Mesendoderm (in vitro differentiated cells): Measurements from ENCODE around the gene TTYH2.
"Not testable (repeated sequence)": the region's sequence is repeated elsewhere in the genome, so short reads cannot be mapped to it uniquely, and the experiment has no call there.

Experiments
- DNase-seq: peaks from one replicate; pipeline ENCODE4 v3.0.0; 2013
- H2AK5ac ChIP-seq: 2 replicates; pipeline ENCODE4 v1.6.1; 2013; ENCODE audit warnings: low read length, inconsistent platforms
- H2BK120ac ChIP-seq: 2 replicates; pipeline ENCODE4 v1.6.1; 2013; ENCODE audit warnings: low read depth, mild to moderate bottlenecking, low read length, moderate library complexity, mixed read lengths
- H2BK15ac ChIP-seq: replicated peaks from 2 replicates; pipeline ENCODE4 v1.6.1; 2013; ENCODE audit warnings: low read depth, mild to moderate bottlenecking, moderate library complexity
- H2BK5ac ChIP-seq: 2 replicates; pipeline ENCODE4 v1.6.1; 2013; ENCODE audit warnings: low read length, inconsistent platforms
- H3K18ac ChIP-seq: 2 replicates; pipeline ENCODE4 v1.6.1; 2013; ENCODE audit warnings: mild to moderate bottlenecking, low read length, mixed read lengths
- H3K23ac ChIP-seq: one replicate; pipeline ENCODE4 v1.6.1; 2013; ENCODE audit warnings: low read length
- H3K27ac ChIP-seq: 2 replicates; pipeline ENCODE4 v1.5.1; 2013; ENCODE audit warnings: low read depth, mild to moderate bottlenecking, inconsistent platforms, low read length, moderate library complexity
- H3K27me3 ChIP-seq: 2 replicates; pipeline ENCODE4 v1.6.1; 2013; ENCODE audit warnings: low read length, control low read depth, mild to moderate bottlenecking, inconsistent platforms; ENCODE audit not compliant: insufficient read depth, poor library complexity
- H3K36me3 ChIP-seq: 2 replicates; pipeline ENCODE4 v1.6.1; 2013; ENCODE audit warnings: low read length, inconsistent platforms; ENCODE audit not compliant: control insufficient read depth, insufficient read depth
- H3K4ac ChIP-seq: one replicate; pipeline ENCODE4 v1.6.1; 2013; ENCODE audit warnings: low read depth, mild to moderate bottlenecking, low read length, moderate library complexity
- H3K4me1 ChIP-seq: 2 replicates; pipeline ENCODE4 v1.6.1; 2013; ENCODE audit warnings: low read depth, low read length, inconsistent platforms; ENCODE audit not compliant: control insufficient read depth
- H3K4me2 ChIP-seq: 2 replicates; pipeline ENCODE4 v1.6.1; 2013; ENCODE audit warnings: low read length
- H3K4me3 ChIP-seq: 2 replicates; pipeline ENCODE4 v1.5.1; 2013; ENCODE audit warnings: mild to moderate bottlenecking, low read length
- H3K56ac ChIP-seq: one replicate; pipeline ENCODE4 v1.6.1; 2013; ENCODE audit warnings: low read length
- H3K79me1 ChIP-seq: 2 replicates; pipeline ENCODE4 v1.6.1; 2013; ENCODE audit warnings: low read length, inconsistent platforms
- H3K79me2 ChIP-seq: 2 replicates; pipeline ENCODE4 v1.6.1; 2013; ENCODE audit warnings: mild to moderate bottlenecking, low read length; ENCODE audit not compliant: control insufficient read depth, insufficient read depth
- H3K9ac ChIP-seq: 2 replicates; pipeline ENCODE4 v1.6.1; 2013; ENCODE audit warnings: low read length, inconsistent platforms
- H4K5ac ChIP-seq: one replicate; pipeline ENCODE4 v1.6.1; 2013; ENCODE audit warnings: low read length
- H4K8ac ChIP-seq: one replicate; pipeline ENCODE4 v1.6.1; 2013; ENCODE audit warnings: low read depth, mild to moderate bottlenecking, control low read depth, low read length, moderate library complexity
- WGBS: extraction: QIAGEN DNeasy Blood & Tissue Kit; methylation state at CpG from one replicate; pipeline ENCODE4 v1.1.7; 2013; ENCODE audit warnings: low lambda C conversion rate, missing lambda C conversion rate; ENCODE audit not compliant: insufficient coverage; ENCODE audit errors: extremely low coverage; 5-methylcytosine and 5-hydroxymethylcytosine counted together

Gene TTYH2

DNA sequence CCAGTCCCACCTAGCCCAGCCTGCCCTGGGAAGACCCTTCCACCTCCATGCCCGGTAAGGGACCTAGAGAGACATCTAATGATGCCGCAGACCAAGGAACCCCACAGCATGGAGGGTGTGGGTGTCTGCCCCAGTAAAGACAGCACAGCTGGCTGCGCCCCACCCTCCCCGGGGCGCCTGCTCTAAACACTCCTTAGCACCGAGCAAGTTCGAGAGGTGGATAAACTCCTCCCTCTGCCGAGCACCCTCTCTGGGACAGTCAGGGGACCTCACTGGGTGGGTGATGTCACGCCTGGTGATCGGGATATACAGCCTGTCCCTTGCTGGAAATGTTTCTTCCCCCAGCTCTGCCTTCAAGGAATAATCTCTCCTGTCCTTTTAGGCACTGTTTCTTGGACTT is 43.9 kb downstream of the TTYH2 start:
- Histone ChIP-seq H3K4me2 (no peak overlapping the region), H2BK120ac (no peak overlapping the region), H3K36me3 (no peaks in the 10 kb centered on the region), H3K56ac (no peak overlapping the region), H2AK5ac (no peak overlapping the region), H2BK15ac (no peak overlapping the region), H3K4me1 (peaks cover 7% of the 10 kb centered on the region), H3K9ac (no peak overlapping the region), H3K18ac (no peak overlapping the region), H4K5ac (no peak overlapping the region), H3K4ac (no peak overlapping the region), H3K23ac (no peak overlapping the region), H3K27me3 (no peaks in the 10 kb centered on the region), H3K79me1 (no peaks in the 10 kb centered on the region), H3K27ac (no peak overlapping the region), H3K4me3 (no peak overlapping the region), H2BK5ac (no peak overlapping the region), H3K79me2 (no peaks in the 10 kb centered on the region), H4K8ac (no peak overlapping the region)
- WGBS, result no CpG with 5 or more reads among the region's 10 CpGs
- no peak for DNase-seq

DNA sequence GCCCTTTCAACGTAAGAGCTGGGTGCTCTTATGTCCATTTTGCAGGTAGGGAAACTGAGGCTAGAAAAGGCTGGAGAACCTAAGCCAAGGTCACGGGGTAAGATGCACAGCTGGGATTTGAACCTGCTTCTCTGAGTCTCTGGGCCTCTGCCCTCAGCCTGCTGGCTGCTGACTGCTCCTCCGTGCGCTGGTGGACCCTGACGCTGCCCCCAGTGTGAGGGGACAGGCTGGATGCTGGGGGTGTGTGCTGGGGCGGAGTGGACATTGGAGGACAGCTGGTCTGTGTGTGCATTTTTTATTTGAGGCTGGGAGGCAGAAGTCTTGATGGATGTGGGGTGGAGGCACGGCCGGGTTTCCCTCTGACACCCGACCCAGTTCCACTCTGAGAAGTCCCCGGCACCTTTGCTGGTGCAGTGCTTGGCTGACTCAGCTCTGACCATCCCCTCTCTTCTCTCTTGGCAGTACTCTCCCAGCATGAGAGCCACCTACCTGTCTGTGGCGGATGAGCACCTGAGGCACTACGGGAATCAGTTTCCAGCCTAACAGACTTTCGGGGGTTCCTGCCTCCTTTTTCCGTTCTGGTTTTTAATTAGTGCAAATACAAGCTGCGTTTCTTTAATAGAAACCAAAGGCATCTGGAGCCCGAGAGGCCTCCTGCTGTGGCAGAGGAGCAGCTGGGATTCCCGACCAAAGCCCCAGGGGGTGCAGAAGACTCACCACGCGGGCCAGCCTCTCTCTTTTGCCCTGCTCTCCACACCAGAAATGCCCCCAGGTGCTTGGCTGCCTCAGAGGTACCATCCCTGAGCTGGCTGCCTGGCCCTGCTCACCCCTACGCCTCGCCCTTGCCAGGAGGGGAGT is 46.5 kb downstream of the TTYH2 start:
- no peaks in the 10 kb centered on the region for H3K36me3 ChIP-seq
- no CpG with 5 or more reads among the region's 21 CpGs for WGBS
- DNase-seq, result peak; percentile 37
- no peak overlapping the region for H3K27ac ChIP-seq
- H3K79me1 ChIP-seq, result no peaks in the 10 kb centered on the region
- no peak overlapping the region for H3K9ac ChIP-seq
- no peaks in the 10 kb centered on the region for H3K79me2 ChIP-seq
- H3K4me2 ChIP-seq, result no peak overlapping the region
- H2AK5ac ChIP-seq, result no peak overlapping the region
- H3K23ac ChIP-seq, result no peak overlapping the region
- peaks cover 7% of the 10 kb centered on the region for H3K4me1 ChIP-seq
- H3K4me3 ChIP-seq, result no peak overlapping the region
- no peak overlapping the region for H2BK120ac ChIP-seq
- no peak overlapping the region for H3K18ac ChIP-seq
- H2BK15ac ChIP-seq, result no peak overlapping the region
- H4K8ac ChIP-seq, result no peak overlapping the region
- no peaks in the 10 kb centered on the region for H3K27me3 ChIP-seq
- H3K4ac ChIP-seq, result no peak overlapping the region
- H2BK5ac ChIP-seq, result no peak overlapping the region
- no peak overlapping the region for H4K5ac ChIP-seq
- peak overlapping the region; percentile 71 for H3K56ac ChIP-seq

DNA sequence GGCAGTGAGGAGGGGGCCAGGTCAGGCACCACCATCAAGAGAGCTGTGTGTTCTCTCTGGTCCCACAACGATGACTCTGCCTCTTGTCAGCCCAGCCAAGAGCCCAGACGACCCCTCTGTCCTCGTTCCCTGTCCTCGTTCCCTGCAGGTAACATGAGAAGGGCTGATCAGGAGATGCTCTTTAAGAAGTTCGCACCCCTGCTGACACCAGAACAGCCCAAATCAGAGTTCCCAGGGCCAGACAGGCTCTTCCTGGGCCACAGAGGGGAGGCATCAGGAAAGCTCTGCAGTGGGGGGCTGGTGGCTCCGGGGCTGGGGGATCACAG is 47.1 kb downstream of the TTYH2 start:
- Histone ChIP-seq H3K4me3 (no peak overlapping the region), H3K79me2 (no peaks in the 10 kb centered on the region), H3K4ac (no peak overlapping the region), H3K27ac (no peak overlapping the region), H3K23ac (no peak overlapping the region), H2AK5ac (no peak overlapping the region), H2BK15ac (no peak overlapping the region), H3K4me1 (peaks cover 7% of the 10 kb centered on the region), H3K9ac (no peak overlapping the region), H3K36me3 (no peaks in the 10 kb centered on the region), H3K18ac (no peak overlapping the region), H2BK120ac (no peak overlapping the region), H3K79me1 (no peaks in the 10 kb centered on the region), H3K27me3 (no peaks in the 10 kb centered on the region), H4K8ac (no peak overlapping the region), H3K56ac (peak overlapping the region; percentile 71), H2BK5ac (no peak overlapping the region), H3K4me2 (no peak overlapping the region), H4K5ac (no peak overlapping the region)
- peak; percentile 91 for DNase-seq
- no CpG with 5 or more reads among the region's 6 CpGs for WGBS

DNA sequence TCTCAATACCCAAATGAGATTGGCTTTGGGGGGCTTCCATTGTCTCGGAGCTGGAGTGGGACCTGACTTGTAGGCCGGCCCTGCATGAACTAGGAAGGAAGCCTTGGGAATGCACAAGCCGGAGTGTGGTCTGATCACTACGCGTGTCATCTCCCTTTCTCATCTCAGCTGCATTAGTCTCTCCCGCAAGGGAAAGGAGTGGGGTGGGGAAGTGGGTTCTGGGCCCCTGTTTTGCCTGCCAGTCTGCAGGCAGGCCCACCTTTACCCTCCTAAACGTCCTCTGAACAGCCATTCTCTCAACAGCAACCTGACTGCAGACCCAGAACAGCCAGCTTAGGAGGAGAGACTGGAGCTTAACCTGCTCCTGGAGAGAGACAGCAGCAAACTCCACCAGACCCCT is 49.2 kb downstream of the TTYH2 start:
- no peaks in the 10 kb centered on the region for H3K79me2 ChIP-seq
- no peak overlapping the region for H2AK5ac ChIP-seq
- H3K27me3 ChIP-seq, result no peaks in the 10 kb centered on the region
- H3K9ac ChIP-seq, result no peak overlapping the region
- DNase-seq, result no peak
- no peak overlapping the region for H3K4me3 ChIP-seq
- no peak overlapping the region for H3K4me2 ChIP-seq
- no peaks in the 10 kb centered on the region for H3K79me1 ChIP-seq
- no peak overlapping the region for H2BK5ac ChIP-seq
- peaks cover 7% of the 10 kb centered on the region for H3K4me1 ChIP-seq
- H3K23ac ChIP-seq, result no peak overlapping the region
- no peak overlapping the region for H4K5ac ChIP-seq
- H3K18ac ChIP-seq, result no peak overlapping the region
- H3K27ac ChIP-seq, result no peak overlapping the region
- no peak overlapping the region for H3K56ac ChIP-seq
- no peak overlapping the region for H3K4ac ChIP-seq
- H2BK15ac ChIP-seq, result no peak overlapping the region
- no peaks in the 10 kb centered on the region for H3K36me3 ChIP-seq
- WGBS, result no CpG with 5 or more reads among the region's 7 CpGs
- H2BK120ac ChIP-seq, result no peak overlapping the region
- no peak overlapping the region for H4K8ac ChIP-seq

DNA sequence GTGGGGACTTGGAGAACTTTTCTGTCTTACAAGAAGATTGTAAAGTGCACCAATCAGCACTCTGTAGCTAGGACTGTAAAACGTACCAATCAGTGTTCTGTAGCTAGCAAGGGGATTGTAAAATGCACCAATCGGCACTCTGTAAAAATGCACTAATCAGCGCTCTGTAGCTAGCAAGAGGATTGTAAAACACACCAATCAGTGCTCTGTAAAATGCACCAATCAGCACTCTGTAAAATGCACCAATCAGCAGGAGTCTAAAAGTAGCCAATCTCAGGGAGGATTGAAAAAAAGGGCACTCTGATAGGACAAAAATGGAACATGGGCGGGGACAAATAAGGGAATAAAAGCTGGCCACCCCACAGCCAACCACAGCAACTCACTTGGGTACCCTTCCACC is 53.7 kb downstream of the TTYH2 start:
- not testable (repeated sequence) for H3K9ac ChIP-seq, H3K27ac ChIP-seq, H3K79me2 ChIP-seq, H3K36me3 ChIP-seq, H3K4me3 ChIP-seq, H4K8ac ChIP-seq, H3K56ac ChIP-seq, DNase-seq, H2BK15ac ChIP-seq, H2AK5ac ChIP-seq, H3K27me3 ChIP-seq, H2BK120ac ChIP-seq, H3K4ac ChIP-seq, H3K23ac ChIP-seq, H4K5ac ChIP-seq, H2BK5ac ChIP-seq, H3K18ac ChIP-seq, H3K4me2 ChIP-seq, H3K4me1 ChIP-seq, H3K79me1 ChIP-seq
- no CpG with 5 or more reads among the region's 4 CpGs for WGBS

DNA sequence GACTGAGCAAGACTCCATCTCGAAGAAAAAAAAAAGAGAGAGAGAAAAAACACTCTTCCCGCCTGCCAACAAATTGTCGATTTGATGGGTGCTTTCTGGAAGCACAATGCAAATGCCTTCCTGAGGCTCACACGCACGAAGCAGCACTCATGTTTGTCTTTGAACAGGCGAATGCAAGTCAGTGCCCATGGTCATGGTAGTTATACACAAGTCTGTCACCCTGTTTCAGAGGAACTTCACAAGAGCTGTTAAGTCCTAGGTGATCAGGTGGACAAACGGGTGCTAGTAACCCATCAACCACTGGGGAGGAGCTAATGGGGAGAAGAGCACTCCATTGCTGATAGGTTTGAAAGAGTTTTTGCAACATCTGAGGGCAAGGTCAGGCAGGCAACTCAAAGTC is 54.2 kb downstream of the TTYH2 start:
- no peak overlapping the region for H3K4me3 ChIP-seq

More for the DNA sequence above, 54.2 kb downstream of the TTYH2 start:
- no peak overlapping the region for H2BK5ac ChIP-seq
- WGBS, result no CpG with 5 or more reads among the region's 7 CpGs
- H3K36me3 ChIP-seq, result no peaks in the 10 kb centered on the region
- H3K4ac ChIP-seq, result no peak overlapping the region
- no peak overlapping the region for H4K8ac ChIP-seq
- no peak overlapping the region for H2BK120ac ChIP-seq
- H3K9ac ChIP-seq, result no peak overlapping the region
- no peak overlapping the region for H3K23ac ChIP-seq
- no peaks in the 10 kb centered on the region for H3K27me3 ChIP-seq
- no peak overlapping the region for H3K56ac ChIP-seq
- no peak overlapping the region for H3K27ac ChIP-seq
- H3K4me2 ChIP-seq, result no peak overlapping the region
- H2BK15ac ChIP-seq, result no peak overlapping the region
- H3K18ac ChIP-seq, result no peak overlapping the region
- DNase-seq, result no peak
- H2AK5ac ChIP-seq, result no peak overlapping the region
- no peaks in the 10 kb centered on the region for H3K4me1 ChIP-seq
- no peaks in the 10 kb centered on the region for H3K79me1 ChIP-seq
- H3K79me2 ChIP-seq, result no peaks in the 10 kb centered on the region
- no peak overlapping the region for H4K5ac ChIP-seq
